ENCODE results near the gene P2RX1.

The P2RX1 gene

DNA sequence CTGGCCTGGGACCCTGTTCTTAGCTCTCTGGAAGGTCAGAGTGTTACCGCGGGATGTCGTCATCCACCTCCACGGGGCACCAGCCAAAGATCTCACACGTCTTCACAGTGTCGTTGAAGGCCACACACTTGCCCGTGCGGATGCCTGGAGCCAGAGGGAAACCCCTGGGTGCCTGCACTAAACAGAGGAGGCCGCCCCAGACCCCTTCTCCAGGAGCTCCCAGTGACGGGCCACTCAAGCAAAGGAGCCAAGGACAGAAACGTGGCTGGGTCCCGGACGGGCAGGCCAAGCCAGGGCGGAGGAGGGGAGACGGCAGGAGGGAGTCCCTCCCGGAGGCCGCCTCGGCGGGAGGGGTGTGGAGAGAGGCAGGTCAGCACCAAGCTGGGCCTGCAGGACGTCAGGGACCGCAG, 12.4 kb downstream of the P2RX1 start:
- no peak for DNase-seq

DNA sequence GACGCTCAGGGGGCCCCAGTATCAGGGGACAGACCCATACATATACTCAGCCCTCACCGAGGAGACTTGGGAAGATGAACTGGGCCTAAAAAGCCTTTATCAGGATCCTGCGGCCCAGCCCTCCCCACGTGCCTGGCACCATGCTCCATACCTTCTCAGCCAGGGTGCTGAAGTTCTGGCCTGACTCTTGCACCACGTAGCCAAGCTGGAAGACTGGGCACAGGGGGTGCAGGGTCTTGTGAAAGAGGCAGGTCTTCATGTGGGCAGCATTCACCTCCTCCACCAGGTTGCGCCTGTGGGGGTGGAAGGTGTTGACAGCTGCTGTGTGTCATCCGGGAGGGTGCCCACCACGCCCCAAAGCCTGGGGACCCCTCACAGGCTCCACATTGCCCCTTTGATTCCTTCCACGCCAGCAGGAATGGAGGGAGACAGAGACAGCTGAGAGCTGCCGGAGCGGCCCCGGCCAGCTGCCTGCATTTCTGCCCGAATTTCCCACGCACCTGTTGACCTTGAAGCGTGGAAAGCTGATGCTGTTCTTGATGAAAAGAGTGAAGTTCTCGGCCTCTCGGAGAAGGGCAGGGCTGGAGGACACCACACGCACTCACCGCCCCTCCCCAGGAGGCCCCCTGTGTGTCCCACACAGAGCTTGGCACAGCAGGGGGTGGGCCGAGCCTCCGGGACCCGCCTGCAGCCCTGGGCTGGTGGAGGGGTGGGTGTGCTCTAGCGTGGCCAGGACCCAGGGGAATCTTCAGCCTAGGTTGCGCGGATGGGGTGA, 13.0 kb downstream of the P2RX1 start:
- DNase-seq, result no peak

- no peak for DNase-seq
These were observed 15.6 kb downstream of the P2RX1 start for GRCh38 chr17:3900646-3901045.

GRCh38 chr17:3897731-3898130, 18.5 kb downstream of the P2RX1 start:
- no peak for DNase-seq

DNA sequence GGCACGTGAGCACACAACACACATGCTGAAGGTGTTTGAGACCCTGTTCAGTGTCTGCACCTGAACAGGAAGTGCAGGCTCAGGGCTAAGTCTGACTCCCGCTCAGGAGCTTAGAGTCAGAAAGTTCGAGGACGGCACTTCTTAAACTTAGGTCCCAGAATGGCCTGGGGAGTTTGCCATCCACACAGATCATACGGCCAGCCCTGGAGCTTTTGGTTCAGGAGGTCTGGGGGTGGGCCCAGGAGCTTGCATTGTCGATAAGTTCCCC, 19.4 kb downstream of the P2RX1 start:
- DNase-seq, result no peak

DNA sequence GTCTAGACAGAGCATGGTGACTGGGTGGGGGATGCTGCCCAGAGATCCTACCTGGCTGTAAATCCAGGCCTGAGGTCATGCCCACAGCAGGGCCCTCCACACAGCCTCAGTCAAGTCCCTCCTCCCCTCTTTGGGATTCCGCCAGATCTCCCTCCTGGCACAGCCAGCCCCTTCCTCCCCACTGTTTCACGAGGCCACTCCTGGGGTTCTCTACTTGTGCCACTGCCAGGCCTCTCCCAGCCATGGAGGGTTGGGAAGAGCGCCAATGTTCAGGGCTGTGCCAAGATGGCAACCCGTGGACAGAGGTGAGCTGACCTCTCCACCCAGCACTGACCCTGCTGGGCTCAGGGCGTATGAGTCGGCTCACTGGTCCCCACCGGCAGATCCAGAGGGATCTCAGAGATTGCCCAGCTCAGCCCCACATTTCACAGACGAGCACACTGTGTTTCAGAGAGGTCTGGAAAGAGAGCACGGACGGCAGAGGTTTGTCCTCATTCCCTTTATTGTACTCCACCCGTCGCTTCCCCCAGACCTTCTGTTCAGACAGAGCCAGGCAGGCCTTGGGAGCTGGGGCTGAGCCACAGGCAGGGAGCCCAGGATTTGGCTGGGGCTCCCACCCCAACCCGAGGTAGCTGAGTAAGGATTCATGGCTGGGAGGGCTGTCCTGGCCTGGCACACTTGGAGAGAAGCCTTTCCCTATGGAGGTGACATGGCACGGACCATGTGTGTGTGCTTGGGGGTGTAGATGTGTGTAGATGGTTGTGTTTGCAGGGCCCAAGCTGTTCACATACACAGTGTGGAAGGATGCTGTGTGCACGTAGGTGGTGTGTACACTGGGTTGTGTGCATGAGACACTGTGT, 19.9 kb downstream of the P2RX1 start:
- no peak for DNase-seq

- DNase-seq, result no peak
These were observed 20.9 kb downstream of the P2RX1 start for GRCh38 chr17:3895354-3895753.

GRCh38 chr17:3894911-3895343, 21.3 kb downstream of the P2RX1 start:
- DNase-seq, result no peak

- DNase-seq, result no peak
These were observed 22.1 kb downstream of the P2RX1 start for GRCh38 chr17:3894188-3894587.

DNA sequence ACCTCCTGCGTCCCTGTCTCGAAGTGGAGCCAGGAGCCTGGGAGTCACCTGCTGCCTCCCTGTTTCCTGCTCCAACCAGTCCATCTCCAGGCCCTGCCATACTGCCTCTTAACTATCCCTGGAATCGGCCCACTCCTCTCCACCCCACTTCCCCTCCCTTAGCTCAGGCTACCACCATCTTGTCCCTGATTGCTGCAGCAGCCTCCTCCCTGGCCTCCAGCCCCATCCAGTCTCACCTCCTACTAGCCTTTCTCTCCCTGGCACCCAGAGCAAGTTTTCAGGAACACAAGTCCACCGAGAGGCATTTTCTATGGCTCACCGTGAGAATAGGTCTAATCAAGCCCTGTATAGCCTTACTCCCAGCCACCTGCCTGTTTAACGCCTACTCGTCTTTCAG, 22.5 kb downstream of the P2RX1 start:
- DNase-seq, result no peak

DNA sequence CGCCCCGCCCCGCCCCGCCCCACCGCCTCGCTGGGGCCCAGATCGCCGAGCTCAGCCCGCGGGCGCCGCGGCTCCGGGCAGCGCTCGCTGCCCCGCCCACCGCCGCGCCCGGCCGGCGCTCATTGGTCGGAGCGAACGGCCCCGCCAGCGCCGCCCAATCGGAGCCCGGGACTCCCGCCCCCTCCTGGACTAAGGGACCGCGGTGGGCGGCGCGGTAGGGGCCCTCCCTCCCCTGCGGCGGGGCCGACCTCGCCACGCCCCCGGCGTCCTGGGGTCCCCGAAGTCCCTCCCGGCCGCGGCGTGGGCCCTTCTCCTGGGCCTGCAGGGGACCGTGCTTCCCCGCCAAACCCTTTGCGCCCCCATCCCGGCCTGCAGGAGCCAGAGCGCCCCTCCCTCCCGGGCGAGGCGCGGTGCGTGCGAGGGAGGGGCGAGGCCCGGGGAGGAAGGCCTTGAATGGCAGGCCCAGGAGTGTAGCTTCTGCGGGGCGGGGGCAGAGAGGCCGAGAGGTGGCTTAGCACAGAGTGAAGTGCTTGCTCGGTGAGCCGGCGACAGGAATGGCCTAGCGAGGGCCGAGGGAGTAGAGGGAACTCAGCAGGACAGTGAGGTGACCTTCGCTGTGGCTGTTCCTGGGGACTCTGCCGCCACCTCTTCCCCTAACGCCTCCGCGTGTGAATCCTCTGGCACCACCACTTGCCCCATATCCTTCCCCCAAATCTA, 23.1 kb downstream of the P2RX1 start, which contains the start of gene CAMKK1:
Gene CAMKK1 (minus strand): TSS at position 51 of the 717 bp plus-strand sequence. CDS start 7,366 bp downstream, outside the sequence.
- DNase-seq, result peak; percentile 81

DNA sequence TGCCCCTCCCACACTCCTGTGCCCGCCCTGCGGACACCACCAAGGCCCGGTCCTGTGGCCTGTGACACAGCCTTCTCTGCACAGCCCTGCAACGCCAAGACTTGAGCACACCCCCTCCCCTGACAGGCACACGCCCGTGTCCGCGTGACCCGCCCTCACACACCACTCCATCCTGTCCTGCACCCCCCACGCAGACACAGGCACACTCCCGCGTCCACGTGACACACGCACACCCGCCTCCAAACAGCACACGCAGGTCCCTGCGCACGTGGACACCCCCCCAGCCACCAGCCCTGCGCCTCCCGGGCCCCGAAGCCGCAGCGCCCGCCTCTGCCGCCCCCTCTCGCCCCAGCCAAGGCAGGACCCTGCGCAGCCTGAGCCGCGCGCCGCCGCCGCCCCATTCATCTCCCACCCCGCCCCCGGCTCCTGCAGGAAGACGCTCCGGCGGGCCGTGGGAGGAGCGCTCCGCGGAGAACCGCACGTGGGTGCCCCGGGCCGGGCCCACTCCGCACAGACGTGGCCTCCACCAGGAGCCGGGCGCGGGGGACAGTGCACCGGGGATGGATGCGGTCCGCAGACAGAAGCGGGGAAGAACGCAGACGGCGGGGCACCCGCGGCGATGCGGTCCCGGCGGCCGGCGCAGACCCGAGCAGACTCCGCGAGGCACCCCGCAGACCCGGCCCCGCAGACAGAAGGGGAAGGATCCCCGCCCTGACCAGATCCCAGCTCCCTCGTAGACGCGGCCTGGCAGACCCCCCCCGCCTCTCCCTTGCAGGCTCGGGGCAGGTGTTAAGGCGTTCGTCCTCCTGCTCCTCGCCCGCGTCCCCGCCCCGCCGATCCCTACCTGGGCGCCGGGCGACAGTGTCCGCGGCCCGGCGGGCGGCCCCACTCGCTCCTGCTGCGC, 23.9 kb downstream of the P2RX1 start:
- DNase-seq, result peak; percentile 76

DNA sequence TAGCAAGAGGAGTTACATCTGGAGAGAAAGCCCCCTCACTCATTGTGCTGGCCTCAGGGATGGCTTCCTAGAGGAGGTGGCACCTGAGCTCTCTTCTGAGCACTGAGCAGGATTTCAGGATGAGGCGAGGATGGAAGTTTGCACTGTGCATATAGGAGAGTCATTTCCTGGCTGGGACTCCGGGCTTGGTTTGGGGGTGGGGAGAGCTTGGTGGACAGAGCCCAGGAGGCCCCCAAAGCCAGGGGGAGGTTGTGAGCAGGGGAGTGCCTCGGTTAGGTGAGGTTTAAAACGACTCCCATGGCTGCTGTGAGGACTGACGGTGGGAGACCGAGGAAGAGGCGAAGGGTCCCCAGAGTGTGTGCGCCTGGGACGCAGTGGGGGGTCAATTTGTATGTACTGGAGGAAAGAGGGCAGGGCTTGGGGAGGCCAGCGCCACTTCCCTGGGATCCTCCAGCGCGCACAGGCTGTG, 24.6 kb downstream of the P2RX1 start:
- DNase-seq, result no peak

GRCh38 chr17:3890878-3891219, 25.4 kb downstream of the P2RX1 start:
- no peak for DNase-seq

- DNase-seq, result no peak
These were observed 26.0 kb downstream of the P2RX1 start for GRCh38 chr17:3890082-3890877.

GRCh38 chr17:3889325-3890012, 26.8 kb downstream of the P2RX1 start:
- no peak for DNase-seq

DNA sequence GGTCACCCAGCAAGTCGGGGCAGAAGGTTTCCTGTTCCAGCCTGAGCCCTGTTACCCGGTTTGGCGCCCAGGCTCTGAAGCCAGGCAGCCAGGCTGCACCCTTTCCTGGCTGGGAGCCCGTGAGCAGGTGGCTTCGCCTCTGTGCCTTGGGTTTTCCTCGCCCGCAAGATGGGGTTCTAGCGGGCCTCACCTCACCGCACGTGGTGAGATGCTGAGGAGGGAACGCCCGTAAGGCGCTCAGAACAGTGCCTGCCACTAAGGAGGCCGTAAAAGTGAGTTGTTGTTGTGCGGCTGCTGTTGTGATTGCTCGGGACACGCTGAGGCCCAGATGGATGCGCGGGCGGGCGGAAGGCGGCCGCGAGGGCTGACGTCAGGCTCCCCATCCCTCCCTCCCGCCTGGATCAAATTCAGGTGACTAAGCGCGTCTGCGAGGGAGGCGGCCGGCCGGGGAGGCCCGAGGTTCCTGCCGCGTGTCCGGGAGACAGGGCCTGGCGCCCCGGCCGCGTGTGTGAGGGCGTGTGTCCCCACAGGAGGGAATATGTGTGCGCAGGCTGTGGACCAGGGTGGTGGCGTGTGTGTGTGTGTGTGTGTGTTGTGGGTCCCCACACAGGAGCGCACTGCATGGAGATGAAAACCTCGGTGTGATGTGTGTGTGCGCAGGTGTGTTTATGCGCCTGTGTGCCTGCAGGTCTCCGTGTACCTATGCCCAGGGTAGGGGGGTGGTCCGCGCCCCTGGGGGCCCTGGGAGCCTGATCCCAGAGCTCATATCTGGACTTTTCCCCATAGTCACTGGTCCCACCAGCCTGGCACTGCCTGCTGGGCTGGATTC, 27.7 kb downstream of the P2RX1 start:
- DNase-seq, result no peak

GRCh38 chr17:3887804-3888203, 28.5 kb downstream of the P2RX1 start:
- no peak for DNase-seq

DNA sequence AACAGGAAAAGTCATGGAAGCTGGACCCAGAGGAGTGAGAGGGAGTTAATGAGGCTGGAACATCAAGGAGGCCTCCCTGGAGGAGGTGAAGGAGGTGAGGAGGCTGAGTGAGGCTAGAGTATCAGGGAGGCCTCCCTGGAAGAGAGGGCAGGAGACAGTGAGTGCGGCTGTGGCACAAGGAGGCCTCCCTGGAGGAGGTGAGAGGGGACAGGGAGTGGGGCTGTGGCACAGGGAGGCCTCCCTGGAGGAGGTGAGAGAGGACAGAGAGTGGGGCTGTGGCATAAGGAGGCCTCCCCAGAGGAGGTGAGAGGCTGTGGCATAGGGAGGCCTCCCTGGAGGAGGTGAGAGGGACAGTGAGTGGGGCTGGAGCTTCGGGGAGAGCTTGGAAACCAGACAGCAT, 28.9 kb downstream of the P2RX1 start:
- no peak for DNase-seq

DNA sequence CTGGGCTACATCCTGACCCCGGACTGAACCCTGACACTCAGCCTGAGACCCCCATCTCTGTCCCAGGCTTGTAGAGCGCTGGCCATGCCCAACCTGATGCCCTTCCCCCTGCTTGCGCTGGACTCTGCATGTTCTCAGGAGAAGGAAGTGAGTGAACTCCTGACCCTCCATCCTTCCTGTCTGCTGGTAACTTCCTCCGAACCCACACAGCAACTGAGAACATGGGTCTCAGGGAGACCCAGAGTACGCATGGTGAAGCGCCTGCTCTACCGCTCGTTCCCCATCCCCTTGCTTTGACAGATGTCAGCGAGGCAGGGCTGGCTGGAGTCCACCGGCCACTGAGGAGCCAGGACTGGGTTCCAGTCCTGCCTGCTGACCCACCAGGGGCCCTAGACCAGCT, 29.5 kb downstream of the P2RX1 start:
- no peak for DNase-seq
